Spinal cord (tissue), 10 donors: ENCODE measurements around the gene ZNF639. TPM values are rescaled to one million over a fixed set of nuclear protein-coding genes. Genes with fewer than 3 reads are reported as not detected.
"Not testable (repeated sequence)": the region's sequence is repeated elsewhere in the genome, so short reads cannot be mapped to it uniquely, and the experiment has no call there.

Experiments used
- DNase-seq, 6 donors: peaks; one replicate each; pipeline versions ENCODE4 v3.0.0 to v3.0.0-alpha.2; 2013 to 2015; ENCODE audit warnings: low spot score in 6 of 6, low read depth in 4 of 6
- H3K27ac ChIP-seq: one replicate; pipeline ENCODE4 v1.5.1; 2013; ENCODE audit warnings: low read depth, low read length, control low read depth
- H3K27me3 ChIP-seq: one replicate; pipeline ENCODE4 v1.6.1; 2013; ENCODE audit warnings: low read length; ENCODE audit not compliant: control insufficient read depth, insufficient read depth
- H3K36me3 ChIP-seq: one replicate; pipeline ENCODE4 v1.6.1; 2013; ENCODE audit warnings: low read length; ENCODE audit not compliant: control insufficient read depth, insufficient read depth
- H3K4me1 ChIP-seq: one replicate; pipeline ENCODE4 v1.6.1; 2013; ENCODE audit warnings: low read length; ENCODE audit not compliant: control insufficient read depth, insufficient read depth
- H3K4me3 ChIP-seq: one replicate; pipeline ENCODE4 v1.5.1; 2013; ENCODE audit warnings: low read depth, low read length, control low read depth
- H3K9me3 ChIP-seq: one replicate; pipeline ENCODE4 v1.6.1; 2013; ENCODE audit warnings: low read length; ENCODE audit not compliant: control insufficient read depth, insufficient read depth
- WGBS: methylation state at CpG from one replicate; pipeline ENCODE4 v1.1.5; 2013; ENCODE audit warnings: missing lambda C conversion rate; ENCODE audit not compliant: insufficient coverage; 5-methylcytosine and 5-hydroxymethylcytosine counted together
- long read RNA-seq, 4 donors: transcript quantifications; one replicate each; lab custom pipeline, GENCODE V29; 2026
- polyA plus RNA-seq, 2 donors: library from polyadenylated mRNA; unstranded; fragments of 120-200 nt; gene quantifications; one replicate each; pipeline ENCODE4 v1.2.1, GENCODE V29; 2013; ENCODE audit not compliant: insufficient read length in 2 of 2
- total RNA-seq, 2 donors: library from RNA; depleted of rRNA in 1 of 2; stranded (reverse); fragments of 120-200 nt in 1 of 2; fragments of >200 nt in 1 of 2; gene quantifications; one replicate each; pipeline versions ENCODE4 v1.2.3 to v1.2.4, GENCODE V29; 2013 to 2014
- donor health status: healthy.

The ZNF639 gene
- total RNA-seq, result 10 to 100 TPM; 53.6 to 61.4 TPM
- 10 to 100 TPM; 46.6 to 55.7 TPM for polyA plus RNA-seq
- long read RNA-seq, donor 1, full-length matches to known transcripts, result 16 of 16 reads
- long read RNA-seq, donor 1, partial matches to known transcripts, result 0 of 16 reads
- long read RNA-seq, donor 1, other reads (novel, unspliced or antisense), result 0 of 16 reads
- long read RNA-seq, donor 2, partial matches to known transcripts, result 0 of 2 reads
- long read RNA-seq, donor 2, other reads (novel, unspliced or antisense), result 0 of 2 reads
- long read RNA-seq, donor 3, partial matches to known transcripts, result 6 of 10 reads
- long read RNA-seq, donor 3, other reads (novel, unspliced or antisense), result 0 of 10 reads
- long read RNA-seq, donor 4, transcript ZNF639-207 (7 exons, 1,228 nt), result major isoform, 8 of 22 reads
- long read RNA-seq, donor 4, partial matches to known transcripts, result 7 of 22 reads
- long read RNA-seq, donor 4, other reads (novel, unspliced or antisense), result 0 of 22 reads

GRCh38 chr3:179322286-179323196, at the start of gene ZNF639:
Gene ZNF639 (plus strand): TSS chr3:179323031. CDS start chr3:179328294, 5,263 bp downstream.
- under 1% methylated on average over 72 of the region's 75 CpGs for WGBS
- peak within 1 kb of the TSS; percentile 89 for H3K4me3 ChIP-seq
- peaks cover 9% of the 10 kb centered on the region for H3K4me1 ChIP-seq
- DNase-seq, result peak in 5 of 6 donors; percentile 63 to 95 (median 75)
- H3K36me3 ChIP-seq, result peaks cover 13% of the 10 kb centered on the region
- H3K9me3 ChIP-seq, result no peaks in the 10 kb centered on the region
- no peaks in the 10 kb centered on the region for H3K27me3 ChIP-seq
- H3K27ac ChIP-seq, result peak within 1 kb of the TSS; percentile 96

GRCh38 chr3:179274434-179274833, 48.4 kb upstream of the ZNF639 start:
- H3K27ac ChIP-seq, DNase-seq, H3K36me3 ChIP-seq, H3K4me3 ChIP-seq, H3K27me3 ChIP-seq, H3K4me1 ChIP-seq, H3K9me3 ChIP-seq: not testable (repeated sequence)
- WGBS, result no CpG with 5 or more reads among the region's 2 CpGs

- Histone ChIP-seq H3K27ac (no peak overlapping the region), H3K27me3 (no peaks in the 10 kb centered on the region), H3K36me3 (no peaks in the 10 kb centered on the region), H3K4me3 (no peak overlapping the region), H3K9me3 (no peaks in the 10 kb centered on the region), H3K4me1 (no peaks in the 10 kb centered on the region)
- WGBS, result no CpG with 5 or more reads among the region's 3 CpGs
- DNase-seq, result no peak
Measured at GRCh38 chr3:179276001-179276400, 46.8 kb upstream of the ZNF639 start.

GRCh38 chr3:179276743-179277142, 46.1 kb upstream of the ZNF639 start:
- Histone ChIP-seq H3K9me3 (no peaks in the 10 kb centered on the region), H3K27me3 (no peaks in the 10 kb centered on the region), H3K4me3 (no peak overlapping the region), H3K36me3 (no peaks in the 10 kb centered on the region), H3K4me1 (no peaks in the 10 kb centered on the region), H3K27ac (no peak overlapping the region)
- DNase-seq, result no peak
- 100% methylated on average over 1 of the region's 3 CpGs for WGBS

GRCh38 chr3:179278151-179278550, 44.7 kb upstream of the ZNF639 start:
- no CpG with 5 or more reads among the region's 1 CpG for WGBS
- no peaks in the 10 kb centered on the region for H3K36me3 ChIP-seq
- H3K9me3 ChIP-seq, result no peaks in the 10 kb centered on the region

GRCh38 chr3:179278932-179279693, 43.7 kb upstream of the ZNF639 start:
- Histone ChIP-seq H3K4me1 (no peaks in the 10 kb centered on the region), H3K4me3 (no peak overlapping the region), H3K36me3 (no peaks in the 10 kb centered on the region), H3K27me3 (no peaks in the 10 kb centered on the region), H3K27ac (no peak overlapping the region), H3K9me3 (no peaks in the 10 kb centered on the region)
- DNase-seq, result no peak
- no CpG with 5 or more reads among the region's 4 CpGs for WGBS

More at GRCh38 chr3:179278151-179278550, 44.7 kb upstream of the ZNF639 start:
- Histone ChIP-seq H3K4me3 (no peak overlapping the region), H3K27me3 (no peaks in the 10 kb centered on the region), H3K4me1 (no peaks in the 10 kb centered on the region), H3K27ac (no peak overlapping the region)
- DNase-seq, result no peak

GRCh38 chr3:179279837-179280236, 43.0 kb upstream of the ZNF639 start:
- WGBS, result 100% methylated on average over 1 of the region's 1 CpG
- no peaks in the 10 kb centered on the region for H3K9me3 ChIP-seq

GRCh38 chr3:179281825-179282224, 41.0 kb upstream of the ZNF639 start:
- Histone ChIP-seq H3K4me3 (no peak overlapping the region), H3K36me3 (no peaks in the 10 kb centered on the region), H3K9me3 (no peaks in the 10 kb centered on the region), H3K4me1 (no peaks in the 10 kb centered on the region), H3K27ac (no peak overlapping the region), H3K27me3 (no peaks in the 10 kb centered on the region)
- no peak for DNase-seq
- 86% methylated on average over 1 of the region's 3 CpGs for WGBS

More at GRCh38 chr3:179279837-179280236, 43.0 kb upstream of the ZNF639 start:
- DNase-seq, result no peak
- Histone ChIP-seq H3K4me1 (no peaks in the 10 kb centered on the region), H3K36me3 (no peaks in the 10 kb centered on the region), H3K27ac (no peak overlapping the region), H3K27me3 (no peaks in the 10 kb centered on the region), H3K4me3 (no peak overlapping the region)

- H3K27ac ChIP-seq, result no peak overlapping the region
- DNase-seq, result no peak
- no peaks in the 10 kb centered on the region for H3K4me1 ChIP-seq
- H3K36me3 ChIP-seq, result no peaks in the 10 kb centered on the region
- no peaks in the 10 kb centered on the region for H3K9me3 ChIP-seq
- H3K4me3 ChIP-seq, result no peak overlapping the region
- 94% methylated on average over 3 of the region's 6 CpGs for WGBS
- no peaks in the 10 kb centered on the region for H3K27me3 ChIP-seq
Measured at GRCh38 chr3:179286331-179286730, 36.5 kb upstream of the ZNF639 start.
